OCI-LY7 (cell line): Measurements from ENCODE around the gene GSS.

Experiments
- EZH2phosphoT487 ChIP-seq: fragments of 200-600 bp; sonication (generic); IDR thresholded peaks from 2 replicates; pipeline ENCODE4 v1.6.1; 2018; ENCODE audit warnings: low read depth, borderline replicate concordance, mild to moderate bottlenecking, mixed run types, antibody characterized with exemption, low read length, moderate library complexity, mixed read lengths
- TF ChIP-seq, protein P1 (sequence below): fragments of 200-600 bp; sonication (generic); conservative IDR thresholded peaks from 2 replicates; pipeline ENCODE4 v1.5.1; 2014; ENCODE audit warnings: mild to moderate bottlenecking, antibody characterized with exemption, low read length, moderate library complexity, mixed read lengths

DNA sequence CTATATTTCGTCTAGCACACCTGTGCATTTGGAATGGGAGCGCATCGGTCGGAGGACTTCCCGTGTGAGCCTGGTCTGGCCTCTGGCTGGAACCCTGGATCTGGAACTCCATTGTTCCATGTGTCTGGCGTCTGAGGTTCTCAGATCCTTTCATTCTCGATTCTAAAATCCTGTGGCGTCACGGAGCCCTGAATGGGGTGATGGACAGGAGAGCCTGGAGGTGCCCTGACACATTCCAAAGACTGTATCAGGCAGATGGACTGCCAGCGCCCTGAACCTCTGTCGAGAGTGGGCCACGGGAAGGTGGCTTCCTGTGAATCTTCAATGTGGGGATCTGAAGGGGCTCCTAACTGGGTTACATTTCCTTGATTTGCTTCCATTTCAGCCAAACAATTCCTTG is 20.7 kb upstream of the GSS start:
- TF ChIP-seq, protein P1, sequence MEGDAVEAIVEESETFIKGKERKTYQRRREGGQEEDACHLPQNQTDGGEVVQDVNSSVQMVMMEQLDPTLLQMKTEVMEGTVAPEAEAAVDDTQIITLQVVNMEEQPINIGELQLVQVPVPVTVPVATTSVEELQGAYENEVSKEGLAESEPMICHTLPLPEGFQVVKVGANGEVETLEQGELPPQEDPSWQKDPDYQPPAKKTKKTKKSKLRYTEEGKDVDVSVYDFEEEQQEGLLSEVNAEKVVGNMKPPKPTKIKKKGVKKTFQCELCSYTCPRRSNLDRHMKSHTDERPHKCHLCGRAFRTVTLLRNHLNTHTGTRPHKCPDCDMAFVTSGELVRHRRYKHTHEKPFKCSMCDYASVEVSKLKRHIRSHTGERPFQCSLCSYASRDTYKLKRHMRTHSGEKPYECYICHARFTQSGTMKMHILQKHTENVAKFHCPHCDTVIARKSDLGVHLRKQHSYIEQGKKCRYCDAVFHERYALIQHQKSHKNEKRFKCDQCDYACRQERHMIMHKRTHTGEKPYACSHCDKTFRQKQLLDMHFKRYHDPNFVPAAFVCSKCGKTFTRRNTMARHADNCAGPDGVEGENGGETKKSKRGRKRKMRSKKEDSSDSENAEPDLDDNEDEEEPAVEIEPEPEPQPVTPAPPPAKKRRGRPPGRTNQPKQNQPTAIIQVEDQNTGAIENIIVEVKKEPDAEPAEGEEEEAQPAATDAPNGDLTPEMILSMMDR: no peak
- no peak for TF ChIP-seq EZH2phosphoT487
